HCT116 (cell line): ENCODE results near the gene YEATS4. TPM values are rescaled to one million over a fixed set of nuclear protein-coding genes. Genes with fewer than 3 reads are reported as not detected.

ENCODE experiments used
- ATAC-seq: fragments of 200-7000 bp; cut with Tn5 transposase; 2 replicates; pipeline ENCODE4 v1.9.1; 2020; ENCODE audit warnings: mild to moderate bottlenecking, moderate library complexity
- BruUV-seq: library from RNA; stranded (reverse); fragments of 400-500 nt; replicated peaks from 2 replicates; lab custom pipeline; 2021; lab: Mats Ljungman, UMichigan
- CTCF ChIA-PET: fragments of 300-600 bp; sonication (Branson Sonifier 250); formaldehyde crosslinking; loops from one replicate; lab custom pipeline; 2021; ENCODE audit warnings: antibody characterized with exemption; lab: Charles Lee
- POLR2A ChIA-PET: fragments of 300-600, 350-600 bp; sonication (Branson Sonifier 250); formaldehyde crosslinking; loops from one replicate; lab custom pipeline; 2021; ENCODE audit warnings: antibody characterized with exemption; lab: Charles Lee
- RAD21 ChIA-PET, 2 experiments: fragments of 300-600 bp; sonication (Branson Sonifier 250); formaldehyde crosslinking; loops; one replicate each; lab custom pipeline; 2023; ENCODE audit warnings: low total read pairs in 2 of 2; ENCODE audit not compliant: uncharacterized antibody in 2 of 2, unreplicated experiment in 2 of 2, low non-redundant PET in 1 of 2; lab: Charles Lee
- DNase-seq: peaks from one replicate; pipeline ENCODE4 v3.0.0-alpha.2; 2010; ENCODE audit warnings: low read depth, low spot score
- H2AFZ ChIP-seq: fragments of 200-600 bp; shearing (Covaris generic), sonication (generic); 2 replicates; pipeline ENCODE4 v1.6.1; 2017; ENCODE audit warnings: low read depth, mixed run types, mixed read lengths, antibody characterized with exemption, low read length; ENCODE audit not compliant: poor library complexity, severe bottlenecking
- H3K27ac ChIP-seq: 2 replicates; pipeline ENCODE4 v1.5.1; 2012; ENCODE audit warnings: low read depth, low read length
- H3K27me3 ChIP-seq: fragments of 200-600 bp; sonication (generic); 2 replicates; pipeline ENCODE4 v1.6.1; 2016; ENCODE audit warnings: mixed run types, low read length, mixed read lengths; ENCODE audit not compliant: insufficient read depth
- H3K36me3 ChIP-seq, 2 experiments: fragments of 200-500 bp in 1 of 2; fragments of 200-600 bp in 1 of 2; sonication (Bioruptor generic) in 1 of 2; sonication (generic) in 1 of 2; 2 replicates each; pipeline versions ENCODE4 v1.5.1 to v1.6.1; 2014 to 2016; ENCODE audit warnings: low read length in 2 of 2, inconsistent platforms in 1 of 2, mixed read lengths in 1 of 2, mixed run types in 1 of 2; ENCODE audit not compliant: insufficient read depth in 2 of 2, control insufficient read depth in 1 of 2
- H3K4me1 ChIP-seq, 2 experiments: fragments of 200-600 bp in 1 of 2; sonication (generic) in 1 of 2; 2 replicates each; pipeline versions ENCODE4 v1.5.1 to v1.6.1; 2012 to 2017; ENCODE audit warnings: low read length in 2 of 2, inconsistent platforms in 1 of 2, mild to moderate bottlenecking in 1 of 2, mixed read lengths in 1 of 2, mixed run types in 1 of 2, moderate library complexity in 1 of 2; ENCODE audit not compliant: insufficient read depth in 2 of 2, control insufficient read depth in 1 of 2
- H3K4me2 ChIP-seq: fragments of 200-600 bp; sonication (generic); 2 replicates; pipeline ENCODE4 v1.6.1; 2017; ENCODE audit warnings: mixed run types, low read length, mixed read lengths
- H3K4me3 ChIP-seq, 2 experiments: fragments of 200-600 bp in 1 of 2; sonication (generic) in 1 of 2; replicated peaks in 1 of 2; 2 replicates each; pipeline ENCODE4 v1.5.1; 2011 to 2016; ENCODE audit warnings: low read length in 2 of 2, control low read depth in 1 of 2, low read depth in 1 of 2, mild to moderate bottlenecking in 1 of 2, mixed read lengths in 1 of 2, mixed run types in 1 of 2
- H3K79me2 ChIP-seq: fragments of 200-600 bp; sonication (generic); 2 replicates; pipeline ENCODE4 v1.6.1; 2017; ENCODE audit warnings: mild to moderate bottlenecking, mixed run types, low read length, moderate library complexity, mixed read lengths; ENCODE audit not compliant: insufficient read depth
- H3K9ac ChIP-seq: fragments of 200-600 bp; sonication (generic); 2 replicates; pipeline ENCODE4 v1.6.1; 2016; ENCODE audit warnings: low read length, mixed read lengths
- H3K9me2 ChIP-seq: fragments of 200-600 bp; sonication (generic), shearing (Covaris generic); 2 replicates; pipeline ENCODE4 v1.6.1; 2017; ENCODE audit warnings: mixed run types, mild to moderate bottlenecking, moderate library complexity; ENCODE audit not compliant: insufficient read depth
- H3K9me3 ChIP-seq, 2 experiments: fragments of 200-500 bp in 1 of 2; fragments of 200-600 bp in 1 of 2; sonication (Bioruptor generic) in 1 of 2; sonication (generic) in 1 of 2; 2 replicates each; pipeline ENCODE4 v1.6.1; 2014 to 2017; ENCODE audit warnings: low read length in 2 of 2, mixed read lengths in 2 of 2, inconsistent platforms in 1 of 2, low read depth in 1 of 2, mild to moderate bottlenecking in 1 of 2, mixed run types in 1 of 2, moderate library complexity in 1 of 2; ENCODE audit not compliant: control insufficient read depth in 1 of 2, insufficient read depth in 1 of 2
- H4K20me1 ChIP-seq: fragments of 200-600 bp; sonication (generic), shearing (Covaris generic); 2 replicates; pipeline ENCODE4 v1.6.1; 2017; ENCODE audit warnings: mixed run types, mild to moderate bottlenecking, moderate library complexity; ENCODE audit not compliant: insufficient read depth
- CBX3 ChIP-seq: IDR thresholded peaks from 2 replicates; pipeline ENCODE4 v1.6.1; 2012; ENCODE audit warnings: low read depth
- CEBPB ChIP-seq: IDR thresholded peaks from 2 replicates; pipeline ENCODE4 v1.6.1; 2012; ENCODE audit warnings: low read depth
- CTCF ChIP-seq, 3 experiments: fragments of 200-600 bp in 1 of 3; sonication (generic) in 1 of 3; IDR thresholded peaks in 2 of 3; conservative IDR thresholded peaks in 1 of 3; 2 replicates each; pipeline ENCODE4 v1.5.1; 2012 to 2017; ENCODE audit warnings: low read depth in 2 of 3, low read length in 2 of 3, antibody characterized with exemption in 1 of 3, borderline replicate concordance in 1 of 3, control low read depth in 1 of 3, mild to moderate bottlenecking in 1 of 3, mixed read lengths in 1 of 3, mixed run types in 1 of 3, moderate library complexity in 1 of 3; ENCODE audit not compliant: insufficient read depth in 1 of 3
- EGR1 ChIP-seq: IDR thresholded peaks from 2 replicates; pipeline ENCODE4 v1.6.1; 2012; ENCODE audit warnings: low read depth
- ELF1 ChIP-seq: IDR thresholded peaks from 2 replicates; pipeline ENCODE4 v1.6.1; 2012; ENCODE audit warnings: low read depth, borderline replicate concordance
- FOSL1 ChIP-seq: IDR thresholded peaks from 2 replicates; pipeline ENCODE4 v1.6.1; 2012; ENCODE audit warnings: low read depth
- POLR2AphosphoS5 ChIP-seq: IDR thresholded peaks from 2 replicates; pipeline ENCODE4 v1.6.1; 2011; ENCODE audit warnings: mild to moderate bottlenecking, low read depth, low read length, moderate library complexity
- REST ChIP-seq: IDR thresholded peaks from 2 replicates; pipeline ENCODE4 v1.6.1; 2012; ENCODE audit warnings: low read depth
- SP1 ChIP-seq: IDR thresholded peaks from 2 replicates; pipeline ENCODE4 v1.6.1; 2012; ENCODE audit warnings: low read depth
- SRF ChIP-seq: IDR thresholded peaks from 2 replicates; pipeline ENCODE4 v1.6.1; 2012; ENCODE audit warnings: low read depth
- TCF7L2 ChIP-seq: IDR thresholded peaks from 2 replicates; pipeline ENCODE4 v1.7.0; 2011; ENCODE audit warnings: borderline replicate concordance, inconsistent platforms; ENCODE audit not compliant: insufficient read depth, insufficient read length; ENCODE audit errors: extremely low read depth
- ZBTB33 ChIP-seq: IDR thresholded peaks from 2 replicates; pipeline ENCODE4 v1.6.1; 2011; ENCODE audit warnings: mild to moderate bottlenecking, low read length, moderate library complexity; ENCODE audit not compliant: insufficient replicate concordance; ENCODE audit errors: extremely low read depth
- ZFX ChIP-seq: fragments of 450-650 bp; IDR thresholded peaks from 2 replicates; pipeline ENCODE4 v1.6.1; 2017
- ZNF274 ChIP-seq: fragments of 200-500 bp; sonication (Bioruptor generic); IDR thresholded peaks from 2 replicates; pipeline ENCODE4 v1.6.1; 2014; ENCODE audit warnings: mild to moderate bottlenecking, low read depth, low read length, inconsistent platforms
- intact Hi-C: fragments of 100-400 bp; cut with micrococcal nuclease; formaldehyde crosslinking; loops from 2 replicates; pipeline ENCODE4 v1.10.0; 2022
- total RNA-seq: library from RNA; stranded (reverse); gene quantifications from one replicate; pipeline ENCODE4 v1.2.1, GENCODE V29; 2021; ENCODE audit not compliant: unreplicated experiment

The YEATS4 gene
- total RNA-seq, 1 experiment from 2014 or later = 32.0 TPM

GRCh38 chr12:69338936-69339335, 20.6 kb upstream of the YEATS4 start:
- CTCF ChIA-PET = no interaction called here
- Histone ChIP-seq H3K79me2 (no peaks in the 10 kb centered on the region), H3K4me2 (no peak overlapping the region), H3K4me1 (no peaks in the 10 kb centered on the region), H3K9me3 (no peaks in the 10 kb centered on the region), H3K4me3 (no peak overlapping the region), H3K9ac (no peak overlapping the region), H3K27ac (no peak overlapping the region), H3K9me2 (no peaks in the 10 kb centered on the region), H3K36me3 (no peaks in the 10 kb centered on the region), H2AFZ (no peak overlapping the region), H3K27me3 (no peaks in the 10 kb centered on the region), H4K20me1 (no peaks in the 10 kb centered on the region)
- ATAC-seq (no peak), DNase-seq (no peak)
- RAD21 ChIA-PET = no interaction called here
- no TSS peak for BruUV-seq
- TF ChIP-seq SP1 (no peak), ZNF274 (no peak), CBX3 (no peak), FOSL1 (no peak), CTCF (IDR thresholded peaks at IDR 0.05 in 2 of 3, conservative IDR thresholded peaks at IDR 0.05 in 1 of 3; ENCODE audit: borderline replicate concordance in 1 of 3, insufficient read depth in 1 of 3, low read depth in 2 of 3, low read length in 2 of 3) (no peak), ZBTB33 (no peak), CEBPB (no peak), REST (no peak), ELF1 (no peak), POLR2AphosphoS5 (no peak), EGR1 (no peak), SRF (no peak), ZFX (no peak), TCF7L2 (no peak)
- intact Hi-C loops = no loop called here
- POLR2A ChIA-PET = no interaction called here
